ENCODE data around the gene FZD4.

The FZD4 gene

DNA sequence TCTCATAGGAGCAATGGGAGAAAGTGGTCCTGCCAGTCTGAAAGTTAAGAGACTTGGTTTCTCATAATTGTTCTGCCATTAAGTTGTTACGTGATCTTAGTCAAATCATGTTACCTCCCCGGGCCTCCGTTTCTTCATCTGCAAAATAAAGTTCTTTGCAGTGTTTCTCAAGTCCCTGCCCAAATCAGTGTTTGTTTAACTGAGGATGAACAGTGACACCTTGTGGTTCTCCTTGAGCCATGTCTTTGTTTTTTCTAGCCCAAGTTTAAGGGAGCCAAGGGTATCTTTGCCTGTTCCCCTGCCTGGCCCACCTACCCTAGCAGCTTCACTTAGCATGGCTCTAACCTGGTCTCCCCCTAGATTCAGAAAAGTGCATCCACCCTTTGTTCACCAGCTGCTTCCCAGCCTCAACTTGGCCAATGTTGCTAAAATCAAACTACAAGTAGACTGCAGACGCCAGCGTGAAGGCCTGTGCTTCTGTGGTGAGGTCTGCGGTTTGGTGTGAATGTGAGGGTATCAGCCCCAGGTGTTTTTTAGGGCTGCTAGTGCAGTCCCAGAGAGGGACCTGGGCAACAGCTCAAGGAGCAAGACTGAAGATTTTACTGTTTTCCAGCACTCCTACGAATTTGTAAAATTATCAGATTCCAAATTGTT, 35.5 kb downstream of the FZD4 start:
- no CpG with 5 or more reads among the region's 7 CpGs for WGBS, 2 donors (ENCODE audit: extremely low coverage in 2 of 2, insufficient read length in 2 of 2, insufficient replicate concordance in 1 of 2)
- Histone ChIP-seq H3K27ac (replicated peaks; ENCODE audit: low read length) (no peak overlapping the region), H3K14ac (ENCODE audit: low read length) (no peak overlapping the region), H3K9me3 (replicated peaks in 1 of 2; ENCODE audit: control insufficient read depth in 2 of 2, insufficient read depth in 1 of 2, low read depth in 1 of 2, low read length in 2 of 2) (peaks cover 0 to 8% of the 10 kb centered on the region in 2 donors), H3K4me3 (ENCODE audit: low read length in 2 of 2) (no peak overlapping the region), H2BK120ac (ENCODE audit: low read depth, low read length) (no peak overlapping the region), H3K4ac (ENCODE audit: low read length) (no peak overlapping the region), H3K36me3 (replicated peaks in 1 of 2; ENCODE audit: control insufficient read depth in 2 of 2, insufficient read depth in 2 of 2, low read length in 2 of 2) (peaks cover 0 to 3% of the 10 kb centered on the region in 2 donors), H3K9ac (ENCODE audit: low read depth, low read length, poor library complexity) (no peak overlapping the region), H2BK15ac (ENCODE audit: low read length) (no peak overlapping the region), H3K79me1 (ENCODE audit: low read depth, low read length) (no peaks in the 10 kb centered on the region), H3K23ac (ENCODE audit: low read depth, low read length, poor library complexity) (no peak overlapping the region), H2BK12ac (ENCODE audit: low read length) (no peak overlapping the region), H2BK5ac (ENCODE audit: low read length) (no peak overlapping the region), H4K8ac (ENCODE audit: low read depth, low read length) (no peak overlapping the region), H3K4me1 (ENCODE audit: control insufficient read depth in 2 of 2, insufficient read depth in 1 of 2, low read depth in 1 of 2, low read length in 2 of 2) (peaks cover 7 to 9% of the 10 kb centered on the region in 2 donors), H3K18ac (ENCODE audit: low read length) (no peak overlapping the region), H2AFZ (ENCODE audit: low read length) (no peak overlapping the region), H4K91ac (ENCODE audit: low read depth, low read length, poor library complexity) (no peak overlapping the region), H3K4me2 (ENCODE audit: insufficient read depth, low read length, poor library complexity, severe bottlenecking) (no peak overlapping the region), H3K27me3 (ENCODE audit: control insufficient read depth in 3 of 3, insufficient read depth in 3 of 3, low read depth in 1 of 3, low read length in 3 of 3) (no peaks in the 10 kb centered on the region), H2AK5ac (ENCODE audit: low read depth, low read length) (no peak overlapping the region)
- DNase-seq (ENCODE audit: low spot score): peak; percentile 43

DNA sequence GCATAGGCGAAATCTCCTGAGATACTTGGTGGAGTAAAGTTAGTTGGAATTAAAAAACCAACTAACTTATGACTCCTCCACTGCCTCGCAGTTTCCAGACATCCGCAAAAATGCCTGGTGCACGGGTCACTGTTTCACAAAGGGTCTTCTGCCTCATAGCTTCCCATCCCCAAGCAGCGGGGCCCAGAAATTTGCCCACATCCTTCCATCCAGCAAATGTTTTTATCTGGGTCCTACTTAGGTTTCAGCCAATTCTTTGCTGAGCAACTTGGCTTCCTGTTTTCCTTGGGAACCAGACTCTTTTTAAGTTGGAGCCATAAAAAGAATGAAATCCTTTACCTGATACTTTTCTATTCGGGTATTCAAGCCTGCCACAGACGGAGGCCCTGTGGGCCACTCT, 36.2 kb downstream of the FZD4 start:
- H3K23ac ChIP-seq (ENCODE audit: low read depth, low read length, poor library complexity): no peak overlapping the region
- H3K36me3 ChIP-seq (replicated peaks in 1 of 2; ENCODE audit: control insufficient read depth in 2 of 2, insufficient read depth in 2 of 2, low read length in 2 of 2): peaks cover 0 to 3% of the 10 kb centered on the region in 2 donors
- H2BK12ac ChIP-seq (ENCODE audit: low read length): no peak overlapping the region
- H2BK5ac ChIP-seq (ENCODE audit: low read length): no peak overlapping the region
- no peak overlapping the region for H3K4ac ChIP-seq (ENCODE audit: low read length)
- H3K14ac ChIP-seq (ENCODE audit: low read length): no peak overlapping the region
- H3K9me3 ChIP-seq (replicated peaks in 1 of 2; ENCODE audit: control insufficient read depth in 2 of 2, insufficient read depth in 1 of 2, low read depth in 1 of 2, low read length in 2 of 2): peaks cover 0 to 8% of the 10 kb centered on the region in 2 donors
- no peak overlapping the region for H2BK120ac ChIP-seq (ENCODE audit: low read depth, low read length)
- no peak overlapping the region for H2AK5ac ChIP-seq (ENCODE audit: low read depth, low read length)
- no CpG with 5 or more reads among the region's 7 CpGs for WGBS, 2 donors (ENCODE audit: extremely low coverage in 2 of 2, insufficient read length in 2 of 2, insufficient replicate concordance in 1 of 2)
- H3K79me1 ChIP-seq (ENCODE audit: low read depth, low read length): no peaks in the 10 kb centered on the region
- no peak overlapping the region for H3K4me2 ChIP-seq (ENCODE audit: insufficient read depth, low read length, poor library complexity, severe bottlenecking)
- DNase-seq (ENCODE audit: low spot score): no peak
- peak overlapping the region; percentile 40 for H3K27ac ChIP-seq (replicated peaks; ENCODE audit: low read length)
- no peak overlapping the region for H3K4me3 ChIP-seq (ENCODE audit: low read length in 2 of 2)
- H3K4me1 ChIP-seq (ENCODE audit: control insufficient read depth in 2 of 2, insufficient read depth in 1 of 2, low read depth in 1 of 2, low read length in 2 of 2): peaks cover 5 to 9% of the 10 kb centered on the region in 2 donors
- H3K27me3 ChIP-seq (ENCODE audit: control insufficient read depth in 3 of 3, insufficient read depth in 3 of 3, low read depth in 1 of 3, low read length in 3 of 3): no peaks in the 10 kb centered on the region
- no peak overlapping the region for H4K8ac ChIP-seq (ENCODE audit: low read depth, low read length)
- no peak overlapping the region for H3K9ac ChIP-seq (ENCODE audit: low read depth, low read length, poor library complexity)
- H2AFZ ChIP-seq (ENCODE audit: low read length): no peak overlapping the region
- H4K91ac ChIP-seq (ENCODE audit: low read depth, low read length, poor library complexity): no peak overlapping the region
- H2BK15ac ChIP-seq (ENCODE audit: low read length): no peak overlapping the region
- H3K18ac ChIP-seq (ENCODE audit: low read length): no peak overlapping the region

DNA sequence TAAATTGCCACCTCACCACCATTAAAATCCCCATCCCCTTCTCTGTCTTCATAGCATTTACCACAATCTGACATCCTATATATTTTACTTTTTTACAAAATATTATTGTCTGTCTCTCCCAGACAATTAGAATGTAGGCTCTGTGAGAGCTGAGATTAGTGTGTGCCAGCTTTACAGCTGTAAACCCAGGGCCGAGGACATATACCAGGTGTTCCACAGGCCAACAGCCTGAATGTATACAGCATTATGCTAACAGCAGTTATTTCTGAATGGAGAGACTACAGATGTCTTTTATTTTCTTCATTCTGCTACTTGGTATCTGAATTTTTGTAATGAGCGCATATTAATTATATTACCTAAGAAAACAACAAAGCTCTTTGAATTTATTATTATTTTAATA, 36.7 kb downstream of the FZD4 start:
- H3K36me3 ChIP-seq (replicated peaks in 1 of 2; ENCODE audit: control insufficient read depth in 2 of 2, insufficient read depth in 2 of 2, low read length in 2 of 2): peaks cover 0 to 3% of the 10 kb centered on the region in 2 donors

DNA sequence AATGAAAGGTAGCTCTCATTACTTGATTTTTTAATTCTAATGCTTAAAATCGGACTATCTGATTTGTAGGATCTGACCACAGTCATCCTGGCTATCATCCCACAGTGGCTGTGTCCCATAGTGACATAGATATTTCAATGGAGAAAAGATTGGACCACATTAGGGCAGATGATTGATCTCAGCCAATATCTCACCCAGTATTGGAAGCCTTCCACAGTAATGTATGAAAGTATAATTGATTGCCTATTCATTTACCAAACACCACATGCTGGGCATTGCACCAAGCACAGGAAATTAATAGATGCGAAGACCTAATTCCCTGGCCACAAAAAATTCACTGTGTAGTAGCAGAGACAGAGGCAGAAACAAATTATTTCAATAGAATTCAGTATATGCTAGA, 37.6 kb downstream of the FZD4 start:
- no peak overlapping the region for H3K4ac ChIP-seq (ENCODE audit: low read length)
- WGBS, 2 donors (ENCODE audit: extremely low coverage in 2 of 2, insufficient read length in 2 of 2, insufficient replicate concordance in 1 of 2): no CpG with 5 or more reads among the region's 2 CpGs

More for the DNA sequence above, 36.7 kb downstream of the FZD4 start:
- no peak for DNase-seq (ENCODE audit: low spot score)
- no peaks in the 10 kb centered on the region for H3K79me1 ChIP-seq (ENCODE audit: low read depth, low read length)
- H2AFZ ChIP-seq (ENCODE audit: low read length): no peak overlapping the region
- no peak overlapping the region for H3K9ac ChIP-seq (ENCODE audit: low read depth, low read length, poor library complexity)
- no peak overlapping the region for H3K4me2 ChIP-seq (ENCODE audit: insufficient read depth, low read length, poor library complexity, severe bottlenecking)
- H3K23ac ChIP-seq (ENCODE audit: low read depth, low read length, poor library complexity): no peak overlapping the region
- H3K14ac ChIP-seq (ENCODE audit: low read length): no peak overlapping the region
- no peak overlapping the region for H2BK5ac ChIP-seq (ENCODE audit: low read length)
- H4K8ac ChIP-seq (ENCODE audit: low read depth, low read length): no peak overlapping the region
- H3K9me3 ChIP-seq (replicated peaks in 1 of 2; ENCODE audit: control insufficient read depth in 2 of 2, insufficient read depth in 1 of 2, low read depth in 1 of 2, low read length in 2 of 2): peaks cover 0 to 4% of the 10 kb centered on the region in 2 donors
- WGBS, 2 donors (ENCODE audit: extremely low coverage in 2 of 2, insufficient read length in 2 of 2, insufficient replicate concordance in 1 of 2): no CpG with 5 or more reads among the region's 2 CpGs
- H2BK15ac ChIP-seq (ENCODE audit: low read length): no peak overlapping the region
- no peak overlapping the region for H4K91ac ChIP-seq (ENCODE audit: low read depth, low read length, poor library complexity)
- H2BK120ac ChIP-seq (ENCODE audit: low read depth, low read length): no peak overlapping the region
- no peak overlapping the region for H3K27ac ChIP-seq (replicated peaks; ENCODE audit: low read length)
- H3K18ac ChIP-seq (ENCODE audit: low read length): no peak overlapping the region
- H3K4me3 ChIP-seq (ENCODE audit: low read length in 2 of 2): no peak overlapping the region
- no peak overlapping the region for H3K4ac ChIP-seq (ENCODE audit: low read length)
- no peaks in the 10 kb centered on the region for H3K27me3 ChIP-seq (ENCODE audit: control insufficient read depth in 3 of 3, insufficient read depth in 3 of 3, low read depth in 1 of 3, low read length in 3 of 3)
- H2AK5ac ChIP-seq (ENCODE audit: low read depth, low read length): no peak overlapping the region
- H3K4me1 ChIP-seq (ENCODE audit: control insufficient read depth in 2 of 2, insufficient read depth in 1 of 2, low read depth in 1 of 2, low read length in 2 of 2): peaks cover 5 to 9% of the 10 kb centered on the region in 2 donors
- H2BK12ac ChIP-seq (ENCODE audit: low read length): no peak overlapping the region

More for the DNA sequence above, 37.6 kb downstream of the FZD4 start:
- no peak overlapping the region for H3K14ac ChIP-seq (ENCODE audit: low read length)
- H3K4me2 ChIP-seq (ENCODE audit: insufficient read depth, low read length, poor library complexity, severe bottlenecking): no peak overlapping the region
- no peak overlapping the region for H2BK120ac ChIP-seq (ENCODE audit: low read depth, low read length)
- H3K9ac ChIP-seq (ENCODE audit: low read depth, low read length, poor library complexity): no peak overlapping the region
- no peaks in the 10 kb centered on the region for H3K79me1 ChIP-seq (ENCODE audit: low read depth, low read length)
- H3K4me1 ChIP-seq (ENCODE audit: control insufficient read depth in 2 of 2, insufficient read depth in 1 of 2, low read depth in 1 of 2, low read length in 2 of 2): peaks cover 5 to 9% of the 10 kb centered on the region in 2 donors
- no peak for DNase-seq (ENCODE audit: low spot score)
- H2BK5ac ChIP-seq (ENCODE audit: low read length): no peak overlapping the region
- H4K91ac ChIP-seq (ENCODE audit: low read depth, low read length, poor library complexity): no peak overlapping the region
- no peak overlapping the region for H2BK12ac ChIP-seq (ENCODE audit: low read length)
- no peak overlapping the region for H3K23ac ChIP-seq (ENCODE audit: low read depth, low read length, poor library complexity)
- no peak overlapping the region for H3K27ac ChIP-seq (replicated peaks; ENCODE audit: low read length)
- peaks cover 0 to 3% of the 10 kb centered on the region in 2 donors for H3K9me3 ChIP-seq (replicated peaks in 1 of 2; ENCODE audit: control insufficient read depth in 2 of 2, insufficient read depth in 1 of 2, low read depth in 1 of 2, low read length in 2 of 2)
- peaks cover 0 to 3% of the 10 kb centered on the region in 2 donors for H3K36me3 ChIP-seq (replicated peaks in 1 of 2; ENCODE audit: control insufficient read depth in 2 of 2, insufficient read depth in 2 of 2, low read length in 2 of 2)
- H3K18ac ChIP-seq (ENCODE audit: low read length): no peak overlapping the region
- H2AFZ ChIP-seq (ENCODE audit: low read length): no peak overlapping the region
- H2BK15ac ChIP-seq (ENCODE audit: low read length): no peak overlapping the region
- H3K27me3 ChIP-seq (ENCODE audit: control insufficient read depth in 3 of 3, insufficient read depth in 3 of 3, low read depth in 1 of 3, low read length in 3 of 3): no peaks in the 10 kb centered on the region
- no peak overlapping the region for H4K8ac ChIP-seq (ENCODE audit: low read depth, low read length)
- no peak overlapping the region for H3K4me3 ChIP-seq (ENCODE audit: low read length in 2 of 2)
- H2AK5ac ChIP-seq (ENCODE audit: low read depth, low read length): no peak overlapping the region
